Stimulated activated memory B cell treated with anti-CD40 and anti-IgM and Interleukin-4, amounts not matched to agents 10 μg/mL and 1 μg/mL and 100 μg/mL, for 72 hours (primary cell): ENCODE results near the gene IKBKE.

Experiments
- ATAC-seq: fragments of 150-1000 bp; cut with Tn5 transposase; 2 replicates; pipeline ENCODE4 v1.10.0; 2021
- H3K27ac Mint-ChIP-seq: one replicate; pipeline ENCODE4 v1.8.0; 2022; ENCODE audit warnings: mild to moderate bottlenecking, mixed read lengths
- H3K27me3 Mint-ChIP-seq: one replicate; pipeline ENCODE4 v1.8.0; 2022; ENCODE audit warnings: mixed read lengths
- H3K36me3 Mint-ChIP-seq: one replicate; pipeline ENCODE4 v1.8.0; 2022; ENCODE audit warnings: mixed read lengths
- H3K4me1 Mint-ChIP-seq: one replicate; pipeline ENCODE4 v1.8.0; 2022; ENCODE audit warnings: mixed read lengths
- H3K4me3 Mint-ChIP-seq: one replicate; pipeline ENCODE4 v1.8.0; 2022; ENCODE audit warnings: mild to moderate bottlenecking, moderate library complexity, mixed read lengths
- H3K9me3 Mint-ChIP-seq: one replicate; pipeline ENCODE4 v1.8.0; 2022; ENCODE audit warnings: mixed read lengths

Gene IKBKE

DNA sequence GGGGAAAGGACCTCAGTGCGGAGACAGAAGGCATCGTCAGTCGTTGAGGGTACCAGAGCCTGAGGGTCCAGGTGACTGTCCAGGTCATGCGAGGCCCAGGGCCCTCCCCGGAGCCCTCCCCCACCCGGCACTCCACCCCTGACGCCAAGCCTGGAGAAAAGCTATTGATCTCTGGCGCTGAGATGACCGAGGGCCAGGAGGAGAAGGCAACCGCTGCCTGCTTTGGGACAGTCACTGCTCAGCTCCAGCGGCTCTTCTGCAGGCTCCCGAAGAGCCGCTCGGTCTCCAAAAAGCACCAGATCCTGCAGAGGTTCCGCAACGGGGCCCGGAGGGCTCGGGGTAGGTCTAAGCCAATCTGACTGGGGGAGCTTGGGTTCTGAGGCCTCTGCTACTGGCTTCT is 47.9 kb downstream of the IKBKE start:
- H3K4me3 Mint-ChIP-seq, result no peak overlapping the region
- H3K4me1 Mint-ChIP-seq, result peaks cover 12% of the 10 kb centered on the region
- no peaks in the 10 kb centered on the region for H3K27me3 Mint-ChIP-seq
- no peaks in the 10 kb centered on the region for H3K9me3 Mint-ChIP-seq
- H3K36me3 Mint-ChIP-seq, result no peaks in the 10 kb centered on the region
- no peak for ATAC-seq
- H3K27ac Mint-ChIP-seq, result peak overlapping the region; percentile 24

DNA sequence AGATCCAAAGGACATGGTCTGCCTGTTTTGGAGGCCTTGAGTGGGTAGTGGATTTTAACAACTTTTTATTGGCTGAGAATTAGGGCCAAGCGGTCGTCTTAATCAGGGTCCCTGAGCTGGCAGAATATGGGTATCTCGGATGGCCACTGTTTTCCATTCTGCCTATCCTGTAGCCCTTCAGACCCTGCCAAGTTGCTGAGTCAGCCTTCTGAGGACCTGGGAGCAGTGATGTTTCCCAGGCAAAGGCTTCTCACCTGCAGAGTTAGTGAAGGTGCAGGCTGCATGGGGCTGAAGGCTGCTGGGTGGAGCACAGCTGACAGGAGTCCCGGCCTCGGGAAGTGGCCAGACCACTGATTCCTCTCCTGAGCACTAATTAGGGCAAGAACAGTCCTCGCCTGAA is 48.5 kb downstream of the IKBKE start:
- H3K27ac Mint-ChIP-seq, result peak overlapping the region; percentile 24
- no peaks in the 10 kb centered on the region for H3K36me3 Mint-ChIP-seq
- no peaks in the 10 kb centered on the region for H3K27me3 Mint-ChIP-seq
- no peaks in the 10 kb centered on the region for H3K9me3 Mint-ChIP-seq
- H3K4me1 Mint-ChIP-seq, result peaks cover 12% of the 10 kb centered on the region
- no peak overlapping the region for H3K4me3 Mint-ChIP-seq
- no peak for ATAC-seq

DNA sequence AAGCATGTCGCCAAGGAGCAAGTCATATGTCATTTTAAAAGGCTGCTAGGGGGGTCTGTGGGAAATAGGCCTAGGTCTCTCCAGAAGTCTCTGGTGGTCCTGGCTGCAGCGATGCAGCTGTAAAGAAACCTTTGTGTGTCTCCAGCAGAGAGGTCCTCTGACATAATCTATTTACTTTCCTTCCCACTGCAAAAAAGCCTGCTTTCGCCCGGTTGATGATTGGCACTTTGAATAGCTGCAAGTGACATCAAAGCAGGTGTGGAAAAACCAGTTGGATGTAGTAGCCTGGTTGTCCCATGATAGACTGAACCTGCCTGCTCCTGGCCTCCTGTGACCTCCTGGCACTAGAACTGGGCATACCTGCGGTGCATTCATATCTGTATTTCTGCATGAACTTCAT is 50.9 kb downstream of the IKBKE start:
- H3K36me3 Mint-ChIP-seq, result no peaks in the 10 kb centered on the region
- no peak overlapping the region for H3K27ac Mint-ChIP-seq
- no peak overlapping the region for H3K4me3 Mint-ChIP-seq
- no peaks in the 10 kb centered on the region for H3K9me3 Mint-ChIP-seq
- no peaks in the 10 kb centered on the region for H3K27me3 Mint-ChIP-seq
- peaks cover 10% of the 10 kb centered on the region for H3K4me1 Mint-ChIP-seq
- ATAC-seq, result no peak

DNA sequence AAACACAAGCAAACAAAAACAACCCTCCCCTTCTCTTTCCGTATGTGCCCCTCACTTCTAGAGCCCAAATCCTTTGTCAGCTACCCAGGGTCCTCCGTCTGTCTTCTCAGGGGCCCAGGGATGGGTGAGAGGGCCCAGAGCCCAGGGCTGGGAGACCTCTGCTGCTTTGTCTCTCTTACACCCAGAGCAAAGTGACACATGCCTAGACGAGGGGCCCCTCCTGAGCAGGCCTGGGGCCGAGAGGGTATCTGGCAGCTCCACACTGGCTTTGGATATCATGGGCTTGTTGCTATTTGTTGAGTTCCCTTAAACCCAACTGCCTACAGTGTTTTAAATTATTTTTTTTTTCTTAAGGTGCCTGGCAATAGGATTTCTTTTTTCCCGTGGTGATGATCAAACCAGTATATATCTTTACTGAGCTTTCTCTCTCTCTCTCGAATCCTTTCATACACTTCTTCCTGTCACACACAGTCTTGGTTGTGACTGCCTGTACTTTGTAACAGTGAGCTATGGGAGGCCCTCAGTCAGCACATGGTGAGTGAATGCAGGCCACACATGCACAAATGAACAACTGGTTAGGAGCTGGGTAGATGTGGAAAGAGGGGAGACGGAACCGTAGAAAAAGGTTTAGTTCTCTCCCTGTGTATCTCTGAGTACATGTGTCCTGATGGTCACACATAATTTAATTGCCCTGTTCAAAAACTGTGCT is 51.6 kb downstream of the IKBKE start:
- no peak overlapping the region for H3K27ac Mint-ChIP-seq
- no peak for ATAC-seq
- no peaks in the 10 kb centered on the region for H3K9me3 Mint-ChIP-seq
- H3K27me3 Mint-ChIP-seq, result no peaks in the 10 kb centered on the region
- no peaks in the 10 kb centered on the region for H3K36me3 Mint-ChIP-seq
- peaks cover 11% of the 10 kb centered on the region for H3K4me1 Mint-ChIP-seq
- no peak overlapping the region for H3K4me3 Mint-ChIP-seq

DNA sequence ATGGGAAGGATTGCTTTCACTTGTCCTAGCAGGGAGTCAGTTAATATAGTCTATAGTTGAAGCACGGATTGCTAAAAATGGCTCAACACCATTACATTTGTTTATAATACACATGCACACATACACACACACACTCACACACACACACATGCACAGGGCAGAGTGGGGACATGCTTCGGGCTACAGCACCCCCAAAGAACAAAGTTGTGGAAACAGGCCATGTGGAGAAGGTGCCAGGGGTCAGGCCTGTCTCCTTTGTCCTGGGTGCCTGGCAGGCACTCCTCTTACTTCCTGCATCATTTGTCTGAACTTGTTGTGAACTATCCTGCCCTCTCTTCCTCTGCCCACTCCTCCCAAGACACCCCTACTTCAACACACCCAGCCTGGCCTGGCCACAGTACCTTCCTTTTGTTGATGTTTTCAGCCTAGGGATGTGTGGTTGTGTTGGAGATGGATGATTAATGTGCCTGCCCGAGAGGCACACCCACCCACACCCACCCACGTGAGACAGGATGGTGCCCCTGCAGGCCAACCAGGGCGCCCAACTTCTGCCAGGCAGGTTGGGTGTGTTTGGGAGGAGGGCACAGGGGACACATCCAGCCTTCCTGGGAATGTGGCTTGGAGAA is 54.6 kb downstream of the IKBKE start:
- Mint-ChIP-seq H3K27ac (no peak overlapping the region), H3K36me3 (no peaks in the 10 kb centered on the region), H3K27me3 (no peaks in the 10 kb centered on the region), H3K4me3 (no peak overlapping the region), H3K9me3 (no peaks in the 10 kb centered on the region), H3K4me1 (peaks cover 16% of the 10 kb centered on the region)
- ATAC-seq, result peak; percentile 27

DNA sequence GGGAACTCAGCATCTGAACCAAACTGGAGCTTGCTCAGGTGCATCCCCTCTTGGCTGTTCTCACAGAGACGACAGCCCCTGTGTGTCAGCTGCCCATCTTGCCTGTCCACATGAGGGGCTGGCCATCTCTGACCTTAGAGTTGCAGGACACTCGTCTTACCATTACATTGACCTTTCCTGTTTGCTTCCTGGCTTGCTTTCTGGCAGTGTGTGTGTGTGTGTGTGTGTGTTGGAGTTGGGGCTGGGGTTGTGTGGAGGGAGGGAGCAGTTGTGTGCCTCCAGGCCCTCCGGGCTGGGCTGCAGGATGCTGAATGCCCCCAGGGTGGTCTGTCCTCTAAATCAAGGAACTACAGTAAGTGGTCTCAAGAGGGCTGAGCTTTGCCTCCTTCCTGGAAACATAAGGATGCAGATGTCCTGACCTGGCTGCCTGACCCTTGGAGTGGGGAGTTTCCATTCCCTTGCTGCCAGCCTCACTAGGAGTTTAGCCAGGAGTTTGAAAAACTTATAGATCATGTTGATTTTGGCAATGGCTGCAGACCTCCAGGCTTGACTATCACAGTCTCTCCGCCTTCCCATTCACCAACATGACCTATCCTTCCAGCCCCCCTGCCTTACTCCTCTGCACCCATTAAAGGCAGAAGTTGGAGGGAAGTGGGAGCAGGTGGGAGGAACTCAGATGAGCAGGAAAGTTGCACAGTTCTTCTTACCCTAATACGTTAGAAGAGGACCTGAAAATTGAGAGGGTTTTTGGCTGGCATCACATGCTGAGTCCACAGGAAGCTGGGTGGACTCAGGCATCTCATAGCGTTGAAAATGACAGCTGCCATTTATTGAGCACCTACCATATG is 56.0 kb downstream of the IKBKE start:
- Mint-ChIP-seq H3K36me3 (no peaks in the 10 kb centered on the region), H3K4me1 (peaks cover 16% of the 10 kb centered on the region), H3K4me3 (no peak overlapping the region), H3K9me3 (no peaks in the 10 kb centered on the region), H3K27me3 (no peaks in the 10 kb centered on the region), H3K27ac (no peak overlapping the region)
- peak; percentile 48 for ATAC-seq

DNA sequence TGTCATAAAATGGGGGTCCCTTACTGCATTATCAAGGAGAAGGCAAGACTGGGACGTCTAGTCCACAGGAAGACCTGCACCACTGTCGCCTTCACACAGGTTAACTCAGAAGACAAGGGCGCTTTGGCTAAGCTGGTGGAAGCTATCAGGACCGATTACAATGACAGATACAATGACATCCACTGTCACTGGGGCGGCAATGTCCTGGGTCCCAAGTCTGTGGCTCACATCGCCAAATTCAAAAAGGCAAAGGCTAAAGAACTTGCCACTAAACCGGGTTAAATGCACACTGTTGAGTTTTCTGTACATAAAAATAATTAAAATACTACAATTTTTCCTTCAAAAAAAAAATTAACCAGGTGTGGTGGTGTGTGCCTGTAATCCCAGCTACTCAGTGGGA is 59.1 kb downstream of the IKBKE start:
- H3K9me3 Mint-ChIP-seq, result no peaks in the 10 kb centered on the region
- H3K36me3 Mint-ChIP-seq, result no peaks in the 10 kb centered on the region
- H3K4me1 Mint-ChIP-seq, result peaks cover 16% of the 10 kb centered on the region
- H3K27ac Mint-ChIP-seq, result no peak overlapping the region
- no peaks in the 10 kb centered on the region for H3K27me3 Mint-ChIP-seq
- no peak for ATAC-seq
- H3K4me3 Mint-ChIP-seq, result no peak overlapping the region

DNA sequence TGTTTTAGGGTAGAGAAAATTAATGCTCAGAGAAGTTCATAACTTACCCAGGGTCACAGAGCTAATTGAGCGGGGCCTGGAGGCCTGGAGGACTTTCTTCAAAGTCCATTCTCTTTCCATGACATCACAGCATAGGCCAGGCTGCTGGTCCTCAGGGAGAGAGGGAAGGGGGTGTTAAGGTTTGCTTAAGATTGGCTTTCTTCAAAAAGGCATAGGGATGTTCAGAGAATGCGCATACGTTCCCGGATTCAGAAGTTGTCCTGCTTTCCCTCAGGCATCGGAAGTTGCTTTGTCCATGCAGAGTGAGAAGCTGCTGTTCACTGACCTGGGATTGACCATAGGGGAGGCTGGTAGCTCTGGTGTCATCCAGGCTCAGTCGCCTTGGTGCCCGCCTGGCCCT is 62.1 kb downstream of the IKBKE start:
- Mint-ChIP-seq H3K4me1 (peaks cover 6% of the 10 kb centered on the region), H3K27ac (no peak overlapping the region), H3K9me3 (no peaks in the 10 kb centered on the region), H3K36me3 (no peaks in the 10 kb centered on the region), H3K4me3 (no peak overlapping the region), H3K27me3 (no peaks in the 10 kb centered on the region)
- no peak for ATAC-seq

DNA sequence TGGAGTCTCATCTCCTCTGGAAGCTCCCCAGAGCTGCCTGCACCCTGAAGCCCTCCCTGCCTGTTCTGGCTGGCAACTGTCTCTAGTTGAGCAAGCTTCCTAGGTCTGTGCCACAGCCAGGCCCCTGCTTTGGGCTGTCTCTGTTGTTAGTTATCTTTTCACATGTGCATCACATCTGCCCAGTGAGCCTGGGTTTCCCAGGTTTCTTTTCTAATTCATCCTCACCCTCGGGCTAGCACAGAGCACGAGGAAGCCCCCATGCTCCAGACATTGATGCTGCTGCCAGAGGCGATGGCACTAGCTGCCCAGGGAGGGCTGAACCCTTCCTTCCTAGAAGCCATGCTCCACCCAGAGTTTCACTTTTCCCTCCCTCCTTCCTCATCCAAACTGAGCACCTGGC is 64.3 kb downstream of the IKBKE start:
- Mint-ChIP-seq H3K4me1 (peaks cover 6% of the 10 kb centered on the region), H3K9me3 (no peaks in the 10 kb centered on the region), H3K36me3 (no peaks in the 10 kb centered on the region), H3K27ac (no peak overlapping the region), H3K4me3 (no peak overlapping the region), H3K27me3 (no peaks in the 10 kb centered on the region)
- ATAC-seq, result no peak

DNA sequence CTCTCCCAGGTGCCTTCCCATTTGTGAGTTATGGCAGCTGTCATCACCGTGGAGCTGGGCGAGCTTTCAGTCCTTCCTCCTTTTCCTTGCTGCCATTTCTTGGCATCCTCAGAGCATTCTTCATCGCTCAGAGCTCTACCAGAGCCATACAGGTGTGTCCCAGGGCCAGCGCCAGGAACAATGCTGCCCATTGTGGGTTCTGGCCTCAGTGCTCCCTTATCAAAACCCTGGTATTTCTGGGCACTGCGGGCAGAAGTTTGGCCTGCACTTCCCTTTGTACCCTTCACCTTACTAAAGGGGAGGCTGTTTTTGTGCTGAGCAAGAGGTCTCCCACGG is 65.5 kb downstream of the IKBKE start:
- Mint-ChIP-seq H3K27ac (no peak overlapping the region), H3K4me3 (no peak overlapping the region), H3K36me3 (no peaks in the 10 kb centered on the region), H3K9me3 (no peaks in the 10 kb centered on the region), H3K4me1 (peaks cover 6% of the 10 kb centered on the region), H3K27me3 (no peaks in the 10 kb centered on the region)
- ATAC-seq, result no peak

DNA sequence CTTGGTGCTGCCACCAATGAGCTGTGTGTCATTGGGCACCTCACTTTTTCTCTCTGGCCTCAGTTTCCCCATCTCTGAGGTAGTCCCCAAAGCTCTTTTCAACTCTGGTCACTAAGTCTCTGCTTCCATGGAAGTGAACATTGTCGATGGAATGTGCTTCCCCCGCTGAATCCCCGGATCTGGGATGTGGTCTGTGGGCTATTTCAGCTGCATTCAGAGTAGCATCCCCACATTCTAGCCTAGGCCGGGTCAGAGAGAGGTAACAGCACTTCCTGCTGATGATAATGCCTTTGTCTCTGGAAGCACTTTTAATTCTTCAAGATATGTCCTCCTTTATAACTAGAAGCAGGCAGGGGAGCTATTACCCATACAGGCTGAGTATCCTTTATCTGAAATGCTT is 66.9 kb downstream of the IKBKE start:
- peaks cover 6% of the 10 kb centered on the region for H3K4me1 Mint-ChIP-seq

DNA sequence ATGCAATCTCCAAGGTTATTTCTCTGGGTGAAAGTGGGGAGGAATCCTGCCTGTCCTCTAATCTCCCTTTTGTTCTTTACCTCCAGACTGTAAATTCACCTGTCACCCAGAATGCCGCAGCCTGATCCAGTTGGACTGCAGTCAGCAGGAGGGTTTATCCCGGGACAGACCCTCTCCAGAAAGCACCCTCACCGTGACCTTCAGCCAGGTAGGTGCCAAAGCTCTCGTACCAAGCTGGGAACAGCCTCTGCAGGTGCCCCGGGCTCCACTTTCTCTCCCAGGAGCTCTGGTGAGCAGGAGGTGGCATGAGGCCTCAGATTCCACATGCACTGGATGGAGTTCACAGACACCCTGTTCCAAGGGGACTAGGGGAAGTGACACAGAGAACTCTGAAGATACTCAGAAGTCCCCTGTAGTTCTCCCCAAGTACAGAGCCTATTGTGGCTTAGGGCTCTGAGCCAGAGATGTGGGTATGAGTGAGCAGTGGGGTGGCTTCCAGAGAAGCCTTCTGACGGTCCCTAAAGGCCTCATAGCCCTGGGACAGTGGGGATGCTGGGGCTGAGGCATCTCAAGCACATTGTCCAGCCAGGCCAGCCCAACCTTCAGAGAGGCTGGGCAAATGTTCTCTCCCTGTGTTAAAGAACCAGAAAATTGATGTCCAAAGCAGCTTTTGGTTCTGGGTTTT is 68.0 kb downstream of the IKBKE start:
- no peak for ATAC-seq
- Mint-ChIP-seq H3K27me3 (no peaks in the 10 kb centered on the region), H3K27ac (no peak overlapping the region), H3K4me1 (peaks cover 6% of the 10 kb centered on the region), H3K9me3 (no peaks in the 10 kb centered on the region), H3K36me3 (no peaks in the 10 kb centered on the region), H3K4me3 (no peak overlapping the region)

More for the DNA sequence above, 66.9 kb downstream of the IKBKE start:
- H3K4me3 Mint-ChIP-seq, result no peak overlapping the region
- no peaks in the 10 kb centered on the region for H3K27me3 Mint-ChIP-seq
- H3K9me3 Mint-ChIP-seq, result no peaks in the 10 kb centered on the region
- H3K36me3 Mint-ChIP-seq, result no peaks in the 10 kb centered on the region
- no peak for ATAC-seq
- no peak overlapping the region for H3K27ac Mint-ChIP-seq

DNA sequence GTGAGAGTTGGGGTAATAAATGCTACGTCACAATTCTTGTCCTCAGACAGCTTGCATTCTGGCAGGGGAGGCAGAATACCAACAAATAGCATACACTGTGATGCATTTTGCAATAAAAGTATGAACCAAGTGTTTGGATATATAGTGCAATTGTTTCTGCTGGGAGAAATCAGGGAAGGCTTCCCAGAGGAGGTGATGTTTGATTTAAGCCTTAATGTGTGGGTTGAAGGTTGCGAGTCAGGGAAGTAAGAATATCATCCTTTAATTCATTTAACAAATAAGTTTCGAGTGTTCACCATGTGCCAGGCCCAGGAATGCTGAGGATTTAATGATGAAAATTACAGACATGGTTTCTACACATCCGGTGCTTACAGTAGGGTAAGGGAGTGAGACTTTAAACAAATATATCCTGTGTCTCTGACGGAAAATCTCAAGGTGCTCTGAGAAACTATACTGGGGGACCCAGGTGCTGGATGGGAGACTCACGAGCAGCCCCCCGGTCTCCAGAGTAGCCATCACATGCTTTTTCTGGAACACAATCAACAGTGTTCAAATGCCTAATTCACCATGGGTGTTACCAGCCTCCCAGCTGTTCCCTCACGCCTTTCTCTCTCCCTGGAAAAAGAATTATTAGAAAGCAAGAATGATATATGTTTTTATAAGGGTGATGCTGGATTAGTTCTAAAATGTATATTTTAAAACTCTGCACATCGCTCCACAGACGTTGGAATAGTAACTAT is 68.8 kb downstream of the IKBKE start:
- no peaks in the 10 kb centered on the region for H3K9me3 Mint-ChIP-seq
- no peaks in the 10 kb centered on the region for H3K36me3 Mint-ChIP-seq
- H3K4me1 Mint-ChIP-seq, result peaks cover 6% of the 10 kb centered on the region
- no peak overlapping the region for H3K4me3 Mint-ChIP-seq
- H3K27ac Mint-ChIP-seq, result no peak overlapping the region
- H3K27me3 Mint-ChIP-seq, result no peaks in the 10 kb centered on the region
- no peak for ATAC-seq

DNA sequence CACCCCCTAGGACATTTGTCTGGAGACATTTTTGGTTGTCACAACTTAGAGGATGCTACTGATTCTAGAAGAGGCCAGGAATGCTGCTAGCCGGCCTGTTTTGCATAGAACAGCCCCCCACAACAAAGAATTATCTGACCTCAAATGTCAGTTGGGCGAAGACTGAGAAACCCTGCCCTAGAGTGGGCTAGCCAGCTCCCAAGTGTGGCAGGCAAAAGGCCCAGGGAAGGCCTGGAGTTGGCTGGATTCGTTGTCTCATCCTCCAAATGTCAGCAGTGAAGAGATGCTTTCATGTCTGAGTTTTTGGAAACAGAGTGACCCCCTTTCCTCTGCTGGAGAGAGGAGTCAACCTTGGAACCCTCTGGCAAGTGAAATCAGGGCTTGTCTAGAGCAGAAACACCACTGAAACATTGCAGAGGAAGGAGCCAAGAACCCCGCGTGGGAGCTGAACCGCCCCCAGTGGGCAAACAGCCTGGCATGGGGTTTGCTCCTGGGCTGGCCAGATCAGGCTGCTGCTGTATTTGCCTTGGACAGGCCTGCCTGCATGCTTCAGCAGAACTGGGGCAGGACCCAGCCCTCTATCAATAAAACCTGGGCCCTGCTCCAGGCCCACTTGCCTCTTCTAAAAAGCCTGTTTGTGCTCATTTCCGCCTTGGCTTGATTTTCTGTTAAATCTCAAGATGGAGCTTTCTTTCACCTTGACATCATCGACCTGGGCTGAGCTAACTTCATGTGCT is 69.9 kb downstream of the IKBKE start:
- Mint-ChIP-seq H3K36me3 (no peaks in the 10 kb centered on the region), H3K4me3 (no peak overlapping the region), H3K27me3 (no peaks in the 10 kb centered on the region), H3K9me3 (no peaks in the 10 kb centered on the region), H3K27ac (no peak overlapping the region), H3K4me1 (peaks cover 11% of the 10 kb centered on the region)
- ATAC-seq, result no peak
